GM19455 (cell line): ENCODE measurements around the gene SH3GLB2.
"Not testable (repeated sequence)": the region's sequence is repeated elsewhere in the genome, so short reads cannot be mapped to it uniquely, and the experiment has no call there.

ENCODE experiments used
- ATAC-seq: cut with Tn5 transposase; IDR thresholded peaks from one replicate; pipeline ENCODE4 v1.9.1; 2021; ENCODE audit not compliant: unreplicated experiment

Gene SH3GLB2

DNA sequence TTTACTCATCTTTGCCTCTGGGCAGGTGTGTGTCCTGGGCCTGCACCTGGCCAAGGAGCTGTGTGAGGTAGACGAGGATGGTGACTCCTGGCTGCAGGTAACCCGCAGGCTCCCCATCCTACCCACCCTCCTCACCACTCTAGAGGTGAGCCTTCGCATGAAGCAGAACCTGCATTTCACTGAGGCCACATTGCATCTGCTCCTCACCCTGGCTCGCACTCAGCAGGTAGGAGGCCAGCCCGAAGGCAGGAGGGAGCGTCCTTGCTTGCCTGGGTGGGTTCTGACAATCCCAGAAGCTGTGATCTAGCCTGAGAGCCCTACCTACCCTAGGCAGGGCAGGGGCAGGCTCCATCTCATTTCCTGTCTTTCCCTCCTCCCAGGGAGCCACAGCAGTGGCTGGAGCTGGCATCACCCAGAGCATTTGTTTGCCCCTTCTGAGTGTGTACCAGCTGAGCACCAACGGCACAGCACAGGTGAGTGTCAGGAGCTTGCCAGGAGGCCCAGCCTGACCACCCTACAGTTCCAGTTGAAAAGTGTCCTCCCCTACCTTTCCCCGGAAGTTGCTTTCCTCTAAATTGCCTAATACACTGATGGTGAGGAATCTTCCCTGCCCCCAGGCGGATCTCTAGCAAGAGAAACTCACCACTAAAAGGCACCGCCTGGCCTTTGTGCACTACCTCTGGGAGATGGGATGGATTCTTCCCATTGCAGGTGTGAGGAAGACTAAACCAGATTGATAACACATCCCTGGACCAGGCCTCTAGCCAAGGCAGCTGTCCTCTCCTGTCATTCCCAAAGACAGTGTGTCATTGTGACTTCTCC lies 26.4 kb downstream of the SH3GLB2 start:
- ATAC-seq, result no peak

DNA sequence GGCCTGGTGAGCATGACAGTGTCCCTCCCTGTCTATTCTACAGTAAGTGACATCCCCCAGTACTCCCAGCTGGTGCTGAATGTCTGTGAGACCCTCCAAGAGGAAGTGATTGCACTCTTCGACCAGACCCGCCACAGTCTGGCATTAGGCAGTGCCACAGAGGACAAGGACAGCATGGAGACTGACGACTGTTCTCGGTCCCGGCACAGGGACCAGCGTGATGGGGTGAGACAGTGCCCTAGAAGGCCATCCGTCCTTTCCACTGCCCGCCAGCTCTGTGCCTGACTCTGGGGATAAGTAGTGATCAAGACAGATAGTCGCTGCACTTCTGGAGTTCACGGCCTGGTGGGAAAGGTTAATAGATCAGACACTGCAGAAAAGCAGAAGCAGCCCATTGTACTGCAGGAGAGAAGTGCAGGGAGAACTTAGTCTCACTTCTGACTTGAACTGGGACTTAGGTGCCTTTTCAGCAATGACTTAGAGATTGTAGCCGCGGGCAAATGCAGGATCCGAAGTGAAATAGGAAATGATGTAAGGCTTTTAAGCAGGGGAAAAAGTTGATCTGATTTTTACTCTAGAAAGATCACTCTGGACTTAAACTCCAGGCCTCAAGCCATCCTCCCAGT lies 28.4 kb downstream of the SH3GLB2 start:
- no peak for ATAC-seq

GRCh38 chr9:128998462-128998861 lies 29.7 kb downstream of the SH3GLB2 start:
- no peak for ATAC-seq

GRCh38 chr9:128995791-128996190 lies 32.3 kb downstream of the SH3GLB2 start:
- ATAC-seq, result no peak

DNA sequence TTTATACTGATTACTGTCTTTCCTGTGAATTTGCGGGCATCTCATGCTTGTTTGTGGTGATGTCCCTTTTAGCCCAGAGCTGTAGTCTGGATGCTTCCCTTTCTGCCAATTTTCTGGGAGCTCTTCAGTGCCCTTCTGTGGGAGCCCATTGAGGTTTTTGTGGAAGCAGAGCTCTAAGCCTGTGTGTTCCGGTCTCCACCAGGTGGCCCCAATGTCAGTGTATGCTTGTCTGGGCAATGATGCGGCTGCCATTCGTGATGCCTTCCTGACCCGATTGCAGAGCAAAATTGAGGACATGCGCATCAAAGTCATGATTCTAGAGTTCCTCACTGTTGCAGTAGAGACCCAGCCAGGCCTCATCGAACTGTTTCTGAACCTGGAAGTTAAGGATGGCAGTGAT lies 35.1 kb downstream of the SH3GLB2 start:
- no peak for ATAC-seq

GRCh38 chr9:128987805-128988204 lies 40.3 kb downstream of the SH3GLB2 start:
- ATAC-seq, result no peak

- no peak for ATAC-seq
Observed at GRCh38 chr9:128986671-128987070, 41.5 kb downstream of the SH3GLB2 start.

DNA sequence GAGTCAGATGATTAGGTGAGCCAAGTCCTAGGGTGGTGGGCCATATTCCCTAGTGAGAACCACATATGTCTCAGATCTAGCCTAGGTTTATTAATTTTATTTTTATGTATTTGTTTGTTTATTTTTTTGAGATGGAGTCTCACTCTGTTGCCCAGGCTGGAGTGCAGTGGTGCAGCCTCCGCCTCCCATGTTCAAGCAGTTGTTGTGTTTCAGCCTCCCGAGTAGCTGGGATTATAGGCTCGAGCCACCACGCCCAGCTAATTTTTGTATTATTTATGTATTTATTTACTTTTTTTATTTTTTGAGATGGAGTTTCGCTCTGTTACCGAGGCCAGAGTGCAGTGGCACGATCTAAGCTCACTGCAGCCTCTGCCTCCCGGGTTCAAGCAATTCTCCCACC lies 44.6 kb downstream of the SH3GLB2 start:
- no peak for ATAC-seq

- ATAC-seq, result no peak
Observed at GRCh38 chr9:128979111-128979510, 49.0 kb downstream of the SH3GLB2 start.

DNA sequence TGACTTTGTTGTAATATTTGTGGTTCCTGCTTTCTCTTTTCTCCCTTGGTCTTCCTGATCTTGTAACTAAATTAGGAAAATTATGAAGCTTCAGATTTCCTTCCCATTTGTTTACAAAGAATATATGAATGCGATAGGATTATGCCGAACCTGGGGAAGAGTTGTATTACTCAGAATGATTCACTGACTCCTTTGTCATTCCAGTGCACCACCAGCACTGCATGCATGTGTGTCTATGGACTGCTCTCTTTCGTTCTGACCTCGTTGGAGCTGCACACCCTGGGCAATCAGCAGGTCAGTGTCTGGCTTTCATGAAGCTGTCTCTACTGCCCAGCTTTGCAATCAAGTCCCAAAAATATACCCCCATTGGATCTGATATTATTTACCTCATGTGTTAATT lies 55.2 kb downstream of the SH3GLB2 start:
- no peak for ATAC-seq

DNA sequence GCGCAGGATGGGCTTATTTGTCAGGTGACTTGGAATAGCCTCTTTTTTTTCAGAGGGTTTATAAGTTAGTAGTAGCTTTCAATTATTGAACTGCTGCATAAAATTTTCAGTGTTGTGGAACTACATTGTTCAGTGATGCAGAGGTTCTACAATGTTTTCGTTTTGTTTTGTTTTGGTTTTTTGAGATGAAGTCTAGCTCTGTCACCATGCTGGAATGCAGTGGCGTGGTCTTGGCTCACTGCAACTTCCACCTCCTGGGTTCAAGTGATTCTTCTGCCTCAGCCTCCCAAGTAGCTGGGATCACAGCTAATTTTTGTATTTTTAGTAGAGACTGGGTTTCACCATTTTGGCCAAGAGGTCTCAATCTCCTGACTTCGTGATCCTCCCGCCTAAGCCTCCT lies 58.6 kb downstream of the SH3GLB2 start:
- no peak for ATAC-seq

GRCh38 chr9:128961403-128961802 lies 66.7 kb downstream of the SH3GLB2 start:
- not testable (repeated sequence) for ATAC-seq
